ENCODE results near the gene ADRA2B.

ADRA2B gene

DNA sequence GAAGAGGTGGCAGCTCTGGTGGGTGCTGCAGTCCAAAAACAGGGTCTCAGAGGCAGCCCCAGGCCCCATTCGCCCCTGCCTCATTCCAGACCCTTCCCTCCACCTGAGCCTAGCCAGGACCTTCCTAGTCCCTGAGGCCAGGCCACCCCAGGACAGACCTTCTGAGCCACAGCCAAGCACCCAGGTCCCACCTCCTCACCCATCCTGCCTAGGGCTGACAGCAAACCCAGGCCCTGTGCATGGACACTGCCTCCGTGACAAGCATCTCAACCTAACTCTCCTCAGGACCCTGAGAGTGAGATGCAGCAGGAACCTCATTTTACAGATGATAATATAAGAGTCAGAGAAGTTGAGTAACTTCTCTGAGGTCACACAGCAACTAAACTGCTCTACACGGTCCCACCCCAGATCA lies 15.5 kb downstream of the ADRA2B start:
- TF ChIP-seq, protein P1, sequence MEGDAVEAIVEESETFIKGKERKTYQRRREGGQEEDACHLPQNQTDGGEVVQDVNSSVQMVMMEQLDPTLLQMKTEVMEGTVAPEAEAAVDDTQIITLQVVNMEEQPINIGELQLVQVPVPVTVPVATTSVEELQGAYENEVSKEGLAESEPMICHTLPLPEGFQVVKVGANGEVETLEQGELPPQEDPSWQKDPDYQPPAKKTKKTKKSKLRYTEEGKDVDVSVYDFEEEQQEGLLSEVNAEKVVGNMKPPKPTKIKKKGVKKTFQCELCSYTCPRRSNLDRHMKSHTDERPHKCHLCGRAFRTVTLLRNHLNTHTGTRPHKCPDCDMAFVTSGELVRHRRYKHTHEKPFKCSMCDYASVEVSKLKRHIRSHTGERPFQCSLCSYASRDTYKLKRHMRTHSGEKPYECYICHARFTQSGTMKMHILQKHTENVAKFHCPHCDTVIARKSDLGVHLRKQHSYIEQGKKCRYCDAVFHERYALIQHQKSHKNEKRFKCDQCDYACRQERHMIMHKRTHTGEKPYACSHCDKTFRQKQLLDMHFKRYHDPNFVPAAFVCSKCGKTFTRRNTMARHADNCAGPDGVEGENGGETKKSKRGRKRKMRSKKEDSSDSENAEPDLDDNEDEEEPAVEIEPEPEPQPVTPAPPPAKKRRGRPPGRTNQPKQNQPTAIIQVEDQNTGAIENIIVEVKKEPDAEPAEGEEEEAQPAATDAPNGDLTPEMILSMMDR (IDR thresholded peaks at IDR 0.05): no peak
- no peak for TF ChIP-seq ZFX (IDR thresholded peaks at IDR 0.05; ENCODE audit: borderline replicate concordance)

DNA sequence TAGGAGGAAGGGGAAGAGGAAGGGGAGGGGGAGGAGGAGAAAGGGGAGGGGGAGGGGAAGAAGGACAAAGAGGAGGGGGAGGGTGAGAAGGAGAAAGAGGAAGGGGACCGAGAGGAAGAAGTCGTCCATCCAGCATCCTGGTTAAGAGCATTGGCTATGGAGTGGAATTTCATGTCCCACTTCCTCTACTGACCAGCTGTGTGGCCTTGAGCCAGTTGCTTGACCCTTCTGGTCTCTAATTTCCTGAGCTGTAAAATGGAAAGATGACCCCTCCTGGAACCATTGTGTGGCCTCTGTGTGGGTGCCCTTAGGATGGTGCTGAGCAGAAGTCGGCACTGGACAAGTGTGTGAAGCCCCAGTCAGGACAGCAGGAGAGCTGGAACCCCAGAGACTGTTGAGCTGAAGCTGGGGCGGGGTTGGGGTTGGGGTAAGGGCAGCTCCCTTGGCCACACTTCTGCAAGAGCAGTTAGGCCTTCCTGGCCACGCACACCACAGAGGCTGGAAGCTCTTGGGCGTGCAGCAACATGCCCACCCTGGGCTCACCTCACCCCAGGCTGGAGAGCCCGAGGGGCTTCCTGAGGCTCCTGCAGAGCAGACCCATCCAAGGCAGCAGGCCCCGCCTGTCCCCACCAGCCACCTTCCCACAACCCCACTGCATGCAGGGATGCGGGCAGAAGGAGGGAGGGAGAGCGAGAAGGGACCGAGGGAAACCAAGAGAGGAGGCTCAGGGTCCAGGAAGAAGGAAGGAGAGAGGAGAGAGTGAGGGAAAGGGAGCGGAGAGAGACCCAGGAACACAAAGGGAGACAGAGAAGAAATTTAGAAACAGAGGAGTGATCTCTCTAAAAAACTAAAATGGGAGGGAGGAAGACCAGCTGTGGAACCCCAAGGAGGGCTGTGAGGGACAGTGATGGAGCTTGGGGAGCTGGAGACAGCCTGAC lies 16.2 kb downstream of the ADRA2B start:
- TF ChIP-seq, protein P1 (IDR thresholded peaks at IDR 0.05): no peak
- no peak for TF ChIP-seq ZFX (IDR thresholded peaks at IDR 0.05; ENCODE audit: borderline replicate concordance)
- no peak overlapping the region for H3K27ac ChIP-seq

More for the DNA sequence above, 15.5 kb downstream of the ADRA2B start:
- no peak overlapping the region for H3K27ac ChIP-seq

DNA sequence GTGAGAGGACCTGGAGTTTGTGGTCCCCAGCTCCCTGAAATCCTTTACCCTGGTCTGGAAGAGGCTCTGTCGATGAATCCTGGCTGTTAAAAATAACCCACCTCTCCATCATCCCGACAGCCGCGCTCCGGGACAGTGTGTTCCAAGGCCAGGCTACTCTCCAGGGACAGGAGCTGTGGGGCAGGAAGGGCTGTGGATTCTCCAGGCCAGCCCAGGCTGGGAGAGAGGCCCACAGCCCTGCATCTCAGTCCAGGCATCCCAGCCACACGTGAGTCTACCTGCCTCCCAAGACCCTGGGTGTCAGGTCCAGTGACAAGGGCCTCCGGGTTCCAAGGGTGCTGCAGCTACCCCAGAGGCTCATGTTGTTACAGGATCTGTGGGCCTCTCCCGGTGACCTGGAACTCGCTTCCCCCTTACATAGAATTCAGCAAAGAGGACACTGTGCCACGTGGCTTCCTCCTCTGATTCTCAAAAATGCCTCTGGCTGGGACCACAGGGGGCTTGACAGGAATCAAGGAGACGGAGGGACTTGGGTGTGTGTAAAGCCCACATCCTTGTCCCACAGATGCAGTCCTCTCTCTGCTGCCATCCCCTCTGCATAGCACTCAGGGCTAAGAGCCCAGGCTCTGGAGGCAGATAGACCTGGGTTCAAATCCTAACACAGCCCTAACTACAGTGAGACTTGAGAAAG lies 17.3 kb downstream of the ADRA2B start:
- no peak for TF ChIP-seq ZFX (IDR thresholded peaks at IDR 0.05; ENCODE audit: borderline replicate concordance)
- TF ChIP-seq, protein P1 (IDR thresholded peaks at IDR 0.05): no peak
- no peak overlapping the region for H3K27ac ChIP-seq

DNA sequence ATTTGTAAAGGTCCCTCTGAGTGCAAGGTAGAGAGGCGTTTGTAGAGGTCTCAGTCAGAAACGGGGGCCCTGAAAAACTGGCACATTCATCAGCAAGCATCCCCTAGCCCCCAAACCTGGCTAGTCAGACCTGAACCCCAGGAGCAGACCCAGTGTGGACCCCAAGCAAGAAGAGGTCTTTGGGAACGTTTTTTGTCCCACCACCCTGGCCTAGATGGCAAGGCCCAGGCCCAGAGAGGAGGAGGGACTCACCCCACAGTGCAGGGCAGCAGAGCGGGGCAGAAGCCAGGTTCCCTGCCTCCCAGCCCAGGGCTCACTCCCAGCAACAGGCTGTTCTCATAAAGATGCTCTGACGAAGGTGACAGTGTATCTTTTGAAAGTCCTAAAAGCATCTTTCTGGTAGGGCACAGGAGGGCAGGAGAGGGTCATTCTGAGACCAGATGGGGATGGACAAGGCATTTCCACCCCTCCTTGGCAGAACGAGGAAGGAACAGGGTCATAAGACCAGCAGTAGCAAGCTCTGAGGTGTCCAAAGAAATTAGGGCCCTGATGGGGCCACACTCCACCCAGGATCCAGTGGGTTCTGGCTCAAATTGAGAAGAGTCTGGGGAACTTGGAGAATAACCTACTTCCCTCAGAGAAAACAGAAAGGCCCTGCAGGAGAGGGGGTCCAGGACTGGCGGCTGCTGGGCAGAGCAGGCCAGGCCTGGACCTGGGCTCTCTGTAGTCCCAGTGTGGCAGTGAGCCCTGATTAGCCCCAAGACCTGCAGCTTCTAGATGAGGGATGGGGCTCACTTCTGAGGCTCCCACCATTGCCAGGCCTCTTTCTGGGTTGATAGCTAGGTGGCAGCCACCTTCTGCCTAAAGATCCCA lies 18.2 kb downstream of the ADRA2B start:
- TF ChIP-seq, protein P1 (IDR thresholded peaks at IDR 0.05): no peak
- no peak for TF ChIP-seq ZFX (IDR thresholded peaks at IDR 0.05; ENCODE audit: borderline replicate concordance)
- no peak overlapping the region for H3K27ac ChIP-seq

DNA sequence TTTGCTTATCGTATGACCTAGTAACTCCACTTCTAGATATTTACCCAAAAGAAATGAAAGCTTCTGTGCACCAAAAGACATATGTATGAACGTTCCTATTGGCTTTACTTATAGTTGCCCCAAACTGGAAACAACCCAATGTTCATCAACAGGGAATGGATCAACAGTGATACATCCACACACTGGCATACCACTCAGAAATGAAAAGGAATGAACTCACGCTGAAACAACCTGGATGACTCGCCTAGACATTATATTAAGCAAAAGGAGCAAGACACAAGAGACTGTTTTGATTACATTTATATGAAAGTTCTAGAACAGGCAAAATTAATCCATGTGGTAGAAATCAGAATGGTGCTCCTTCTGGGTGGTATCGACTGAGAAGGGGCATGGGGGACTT lies 18.9 kb downstream of the ADRA2B start:
- H3K27ac ChIP-seq: no peak overlapping the region
- no peak for TF ChIP-seq ZFX (IDR thresholded peaks at IDR 0.05; ENCODE audit: borderline replicate concordance)

DNA sequence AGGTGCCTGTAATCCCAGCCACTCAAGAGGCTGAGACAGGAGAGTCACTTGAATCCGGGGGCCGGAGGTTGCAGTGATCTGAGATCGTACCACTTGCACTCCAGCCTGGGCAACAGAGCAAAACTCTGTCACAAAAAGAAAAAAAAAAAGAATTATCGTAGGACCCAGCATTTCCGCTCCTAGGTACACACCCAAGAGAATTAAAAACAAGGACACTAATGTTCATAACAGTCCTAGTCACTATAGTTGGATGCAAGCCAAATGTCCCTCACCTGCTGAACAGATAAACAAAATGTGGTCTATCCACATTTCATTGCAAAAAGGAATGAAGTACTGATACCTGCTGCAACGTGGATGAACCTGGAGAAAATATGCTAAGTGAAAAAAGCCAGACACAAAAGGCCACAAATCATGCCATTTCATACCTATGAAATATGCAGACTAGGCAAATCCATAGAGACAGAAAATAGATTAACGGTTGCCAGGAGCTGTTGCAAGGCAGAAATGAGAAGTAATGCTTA lies 21.2 kb downstream of the ADRA2B start:
- TF ChIP-seq, protein P1 (IDR thresholded peaks at IDR 0.05): no peak
- TF ChIP-seq ZFX (IDR thresholded peaks at IDR 0.05; ENCODE audit: borderline replicate concordance): no peak

DNA sequence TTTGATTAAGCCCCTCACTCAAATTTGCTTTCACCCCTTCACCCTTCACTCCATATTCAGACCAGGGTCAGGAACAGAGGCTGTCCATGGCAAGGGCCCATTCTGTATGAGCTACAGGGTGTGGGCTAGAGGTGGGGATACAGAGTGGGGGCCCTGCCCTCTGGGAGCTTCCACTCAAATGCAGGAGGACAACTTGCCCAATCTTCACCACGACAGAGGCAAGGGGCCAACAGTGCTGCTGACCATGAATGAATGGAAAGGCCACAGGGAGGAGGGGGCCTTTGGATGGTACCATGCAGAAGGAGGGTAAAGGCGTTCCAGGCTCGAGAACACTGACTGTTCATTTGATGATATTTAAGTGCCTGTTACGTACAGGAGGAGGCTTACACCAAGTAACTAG lies 22.8 kb downstream of the ADRA2B start:
- no peak overlapping the region for H3K27ac ChIP-seq
- no peak for TF ChIP-seq ZFX (IDR thresholded peaks at IDR 0.05; ENCODE audit: borderline replicate concordance)
- TF ChIP-seq, protein P1 (IDR thresholded peaks at IDR 0.05): no peak

More for the DNA sequence above, 21.2 kb downstream of the ADRA2B start:
- H3K27ac ChIP-seq: no peak overlapping the region
